ENCODE results near the gene CABLES2.

The CABLES2 gene

DNA sequence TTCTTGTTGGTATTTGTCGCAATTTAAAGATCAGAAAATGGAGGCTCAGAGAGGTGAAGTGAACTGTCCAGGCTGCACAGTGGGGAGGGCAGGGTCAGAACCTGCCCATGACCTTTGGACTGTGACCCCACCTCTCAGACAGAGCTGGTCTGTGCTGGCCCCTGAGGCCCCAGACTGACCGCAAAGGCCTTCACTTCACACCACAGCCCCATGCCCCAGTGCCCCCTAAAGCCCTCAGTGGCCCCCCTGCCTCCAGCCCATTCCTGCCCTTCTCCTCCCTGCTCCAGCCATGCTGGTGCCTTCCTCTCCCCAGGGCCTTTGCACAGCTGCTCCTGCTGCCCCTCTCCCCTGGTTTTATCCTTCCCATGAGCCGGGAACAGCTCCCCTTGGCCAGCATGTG is 29.6 kb upstream of the CABLES2 start:
- H3K4me3 ChIP-seq (ENCODE audit: low read depth, low read length, poor library complexity, severe bottlenecking) = no peak overlapping the region
- no peaks in the 10 kb centered on the region for H3K9me3 ChIP-seq (ENCODE audit: low read length)
- H3K9me2 ChIP-seq (ENCODE audit: low read depth, low read length) = no peaks in the 10 kb centered on the region
- H3K9ac ChIP-seq (ENCODE audit: low read length) = no peak overlapping the region
- TF ChIP-seq, protein P1, sequence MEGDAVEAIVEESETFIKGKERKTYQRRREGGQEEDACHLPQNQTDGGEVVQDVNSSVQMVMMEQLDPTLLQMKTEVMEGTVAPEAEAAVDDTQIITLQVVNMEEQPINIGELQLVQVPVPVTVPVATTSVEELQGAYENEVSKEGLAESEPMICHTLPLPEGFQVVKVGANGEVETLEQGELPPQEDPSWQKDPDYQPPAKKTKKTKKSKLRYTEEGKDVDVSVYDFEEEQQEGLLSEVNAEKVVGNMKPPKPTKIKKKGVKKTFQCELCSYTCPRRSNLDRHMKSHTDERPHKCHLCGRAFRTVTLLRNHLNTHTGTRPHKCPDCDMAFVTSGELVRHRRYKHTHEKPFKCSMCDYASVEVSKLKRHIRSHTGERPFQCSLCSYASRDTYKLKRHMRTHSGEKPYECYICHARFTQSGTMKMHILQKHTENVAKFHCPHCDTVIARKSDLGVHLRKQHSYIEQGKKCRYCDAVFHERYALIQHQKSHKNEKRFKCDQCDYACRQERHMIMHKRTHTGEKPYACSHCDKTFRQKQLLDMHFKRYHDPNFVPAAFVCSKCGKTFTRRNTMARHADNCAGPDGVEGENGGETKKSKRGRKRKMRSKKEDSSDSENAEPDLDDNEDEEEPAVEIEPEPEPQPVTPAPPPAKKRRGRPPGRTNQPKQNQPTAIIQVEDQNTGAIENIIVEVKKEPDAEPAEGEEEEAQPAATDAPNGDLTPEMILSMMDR (IDR thresholded peaks at IDR 0.05; ENCODE audit: low read length) = no peak
- no peak for TF ChIP-seq EZH2 (IDR thresholded peaks at IDR 0.05; ENCODE audit: borderline replicate concordance, low read length)
- no peaks in the 10 kb centered on the region for H3F3A ChIP-seq (ENCODE audit: insufficient read depth, low read length)
- H4K20me1 ChIP-seq (ENCODE audit: insufficient read depth, low read length) = no peaks in the 10 kb centered on the region
- no peaks in the 10 kb centered on the region for H3K4me1 ChIP-seq (ENCODE audit: insufficient read depth, low read length, severe bottlenecking)
- H3K27me3 ChIP-seq (ENCODE audit: insufficient read depth, low read length) = peaks cover 12% of the 10 kb centered on the region; the same call in 1 of the 2 replicates
- H3K27ac ChIP-seq (ENCODE audit: low read depth, low read length, poor library complexity, severe bottlenecking) = no peak overlapping the region
- no peak overlapping the region for H3K4me2 ChIP-seq (ENCODE audit: low read length)
- no peaks in the 10 kb centered on the region for H3K36me3 ChIP-seq (ENCODE audit: insufficient read depth, low read length)
- no peaks in the 10 kb centered on the region for H3K79me2 ChIP-seq (ENCODE audit: insufficient read depth, low read length)
- H2AFZ ChIP-seq (ENCODE audit: low read length) = no peak overlapping the region

DNA sequence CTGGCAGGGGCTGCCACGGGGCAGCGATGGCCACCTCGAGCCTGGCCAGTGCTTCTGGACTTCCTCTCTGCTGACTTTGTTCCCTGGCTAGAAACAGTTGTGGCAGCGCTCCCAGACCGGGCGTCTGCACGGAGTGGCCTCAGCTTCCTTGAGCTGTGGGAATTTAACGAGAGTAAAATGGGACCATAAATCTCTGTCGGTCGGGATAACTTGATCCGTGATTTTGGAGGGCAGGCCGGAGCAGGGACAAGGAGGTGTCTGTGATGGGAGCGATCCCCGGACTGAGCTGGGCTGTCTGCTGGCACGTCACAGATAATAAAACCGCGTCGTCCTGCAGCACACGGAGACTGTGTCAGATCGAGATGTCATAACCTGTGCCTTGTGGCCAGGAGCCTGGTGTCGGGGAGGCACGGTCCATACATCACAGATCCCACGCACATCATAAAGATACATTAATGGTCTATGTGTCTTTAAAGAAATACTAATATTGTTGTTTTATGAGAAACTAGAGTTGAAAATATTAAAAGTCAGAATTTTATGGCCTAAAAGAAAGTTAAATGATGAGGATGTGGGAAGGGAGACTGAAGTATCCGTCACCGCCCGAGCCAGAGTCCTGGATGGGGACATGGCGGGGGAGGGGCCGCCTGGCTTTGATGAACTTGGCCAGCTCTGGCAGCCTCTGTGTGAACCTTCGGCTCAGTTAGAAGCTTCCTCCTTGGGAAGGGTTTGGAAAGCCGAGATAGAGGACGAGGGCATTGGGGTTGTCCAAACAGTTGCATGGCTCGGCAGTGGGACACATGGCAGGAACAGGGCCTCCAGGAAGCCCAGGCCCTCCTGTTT is 26.8 kb upstream of the CABLES2 start:
- H3K9me3 ChIP-seq (ENCODE audit: low read length) = no peaks in the 10 kb centered on the region
- H3K27me3 ChIP-seq (ENCODE audit: insufficient read depth, low read length) = peaks cover 5% of the 10 kb centered on the region; the same call in 1 of the 2 replicates
- no peaks in the 10 kb centered on the region for H3K36me3 ChIP-seq (ENCODE audit: insufficient read depth, low read length)
- no peak overlapping the region for H3K4me2 ChIP-seq (ENCODE audit: low read length)
- H3K27ac ChIP-seq (ENCODE audit: low read depth, low read length, poor library complexity, severe bottlenecking) = no peak overlapping the region
- H2AFZ ChIP-seq (ENCODE audit: low read length) = no peak overlapping the region
- no peaks in the 10 kb centered on the region for H3K79me2 ChIP-seq (ENCODE audit: insufficient read depth, low read length)
- no peak for TF ChIP-seq EZH2 (IDR thresholded peaks at IDR 0.05; ENCODE audit: borderline replicate concordance, low read length)
- TF ChIP-seq, protein P1 (IDR thresholded peaks at IDR 0.05; ENCODE audit: low read length) = no peak
- H3F3A ChIP-seq (ENCODE audit: insufficient read depth, low read length) = no peaks in the 10 kb centered on the region
- no peak overlapping the region for H3K9ac ChIP-seq (ENCODE audit: low read length)
- no peak overlapping the region for H3K4me3 ChIP-seq (ENCODE audit: low read depth, low read length, poor library complexity, severe bottlenecking)
- no peaks in the 10 kb centered on the region for H3K4me1 ChIP-seq (ENCODE audit: insufficient read depth, low read length, severe bottlenecking)
- no peaks in the 10 kb centered on the region for H3K9me2 ChIP-seq (ENCODE audit: low read depth, low read length)
- no peaks in the 10 kb centered on the region for H4K20me1 ChIP-seq (ENCODE audit: insufficient read depth, low read length)

DNA sequence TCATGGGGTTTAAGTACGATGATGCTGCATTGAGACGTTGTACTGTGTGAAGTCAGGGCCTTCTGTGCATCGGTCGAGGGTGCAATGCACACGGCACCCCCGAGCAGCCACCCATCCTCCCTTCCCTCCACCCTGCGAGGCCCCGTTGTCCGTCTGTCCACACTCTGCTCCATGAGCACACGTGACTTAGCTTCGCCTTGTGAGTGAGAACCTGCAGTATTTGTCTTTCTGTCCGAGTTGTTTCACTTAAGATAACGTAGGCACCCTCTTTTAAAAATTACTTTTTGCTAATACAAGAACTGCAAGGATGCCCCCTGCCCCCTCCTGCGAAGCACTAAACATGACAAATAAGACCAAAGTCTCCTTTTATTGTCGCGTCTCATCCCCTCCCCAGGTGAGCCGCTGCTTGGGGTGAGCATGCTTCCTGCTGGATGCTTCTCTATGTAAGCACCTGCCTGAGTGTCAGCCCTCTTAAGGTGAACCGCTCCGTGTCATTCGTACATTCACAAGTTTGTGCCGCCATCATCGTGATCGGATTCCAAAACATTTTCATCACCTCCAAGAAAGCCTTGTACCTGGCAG is 23.9 kb upstream of the CABLES2 start:
- Histone ChIP-seq H3K27me3 (ENCODE audit: insufficient read depth, low read length) (peaks cover under 1% of the 10 kb centered on the region; the same call in 1 of the 2 replicates), H3K4me2 (ENCODE audit: low read length) (no peak overlapping the region), H2AFZ (ENCODE audit: low read length) (no peak overlapping the region)

More for the DNA sequence above, 23.9 kb upstream of the CABLES2 start:
- no peak overlapping the region for H3K27ac ChIP-seq (ENCODE audit: low read depth, low read length, poor library complexity, severe bottlenecking)
- H3K9me2 ChIP-seq (ENCODE audit: low read depth, low read length) = no peaks in the 10 kb centered on the region
- no peak overlapping the region for H3K9ac ChIP-seq (ENCODE audit: low read length)
- H3K4me1 ChIP-seq (ENCODE audit: insufficient read depth, low read length, severe bottlenecking) = no peaks in the 10 kb centered on the region
- no peaks in the 10 kb centered on the region for H3K36me3 ChIP-seq (ENCODE audit: insufficient read depth, low read length)
- H3K4me3 ChIP-seq (ENCODE audit: low read depth, low read length, poor library complexity, severe bottlenecking) = no peak overlapping the region
- TF ChIP-seq, protein P1 (IDR thresholded peaks at IDR 0.05; ENCODE audit: low read length) = no peak
- TF ChIP-seq EZH2 (IDR thresholded peaks at IDR 0.05; ENCODE audit: borderline replicate concordance, low read length) = no peak
- no peaks in the 10 kb centered on the region for H3K79me2 ChIP-seq (ENCODE audit: insufficient read depth, low read length)
- H4K20me1 ChIP-seq (ENCODE audit: insufficient read depth, low read length) = no peaks in the 10 kb centered on the region
- no peaks in the 10 kb centered on the region for H3F3A ChIP-seq (ENCODE audit: insufficient read depth, low read length)
- H3K9me3 ChIP-seq (ENCODE audit: low read length) = no peaks in the 10 kb centered on the region

All from OCI-LY1 (cell line).